NCI-H187 (cell line): ENCODE data around the gene ATMIN.

Experiments used
- DNase-seq, 2 experiments: peaks; one replicate each; lab custom pipeline; 2025; lab: John Stamatoyannopoulos, UW

Gene ATMIN

GRCh38 chr16:81067166-81067565 lies 31.5 kb downstream of the ATMIN start:
- DNase-seq, result no peak

- DNase-seq, result no peak
These were observed 33.4 kb downstream of the ATMIN start for GRCh38 chr16:81069063-81069462.

- no peak for DNase-seq
These were observed 35.3 kb downstream of the ATMIN start for GRCh38 chr16:81070979-81071378.

GRCh38 chr16:81071805-81072204 lies 36.2 kb downstream of the ATMIN start:
- no peak for DNase-seq

- DNase-seq, result no peak
These were observed 38.1 kb downstream of the ATMIN start for GRCh38 chr16:81073560-81074330.

GRCh38 chr16:81076566-81077075 lies 41.0 kb downstream of the ATMIN start:
- peak; percentile 76 to 88 for DNase-seq

- peak; percentile 83 to 84 for DNase-seq
These were observed 41.7 kb downstream of the ATMIN start, which contains the start of gene C16orf46 for GRCh38 chr16:81077076-81077940. Gene C16orf46, minus strand, starts transcription at chr16:81077238. Its CDS starts 13,283 bp downstream, at chr16:81063955.

- no peak for DNase-seq
These were observed 44.6 kb downstream of the ATMIN start for GRCh38 chr16:81080233-81080632.

GRCh38 chr16:81081014-81081413 lies 45.4 kb downstream of the ATMIN start:
- no peak for DNase-seq

GRCh38 chr16:81088836-81089235 lies 53.2 kb downstream of the ATMIN start:
- DNase-seq, result no peak

- DNase-seq, result no peak
These were observed 59.2 kb downstream of the ATMIN start for GRCh38 chr16:81094771-81095251.

- no peak for DNase-seq
These were observed 60.0 kb downstream of the ATMIN start for GRCh38 chr16:81095653-81095952.

GRCh38 chr16:81095953-81096714 lies 60.5 kb downstream of the ATMIN start, which contains the start of gene GCSH:
Gene GCSH, minus strand, starts transcription at chr16:81096395. Its CDS starts 117 bp downstream, at chr16:81096278.
- peak; percentile 80 to 93 for DNase-seq

GRCh38 chr16:81096715-81097208 lies 61.1 kb downstream of the ATMIN start:
- no peak for DNase-seq
